Left lung (tissue), 10 donors: Measurements from ENCODE around the gene ACE. TPM values are rescaled to one million over a fixed set of nuclear protein-coding genes. Genes with fewer than 3 reads are reported as not detected.

Source experiments
- ATAC-seq: fragments of 200-7000 bp; cut with Tn5 transposase; one replicate; pipeline ENCODE4 v1.9.1; 2020; ENCODE audit warnings: moderate library complexity
- DNase-seq, 4 donors: peaks; one replicate each; pipeline ENCODE4 v3.0.0-alpha.2; 2013 to 2020
- H3K27ac ChIP-seq, 2 donors: fragments of 200-600 bp; sonication (generic) in 1 of 2; one replicate each; pipeline versions ENCODE4 v1.5.0 to v1.8.0; 2020 to 2021
- H3K27me3 ChIP-seq, 2 donors: fragments of 200-600 bp; sonication (generic) in 1 of 2; one replicate each; pipeline versions ENCODE4 v1.5.0 to v1.8.0; 2020 to 2021
- H3K36me3 ChIP-seq, 2 donors: fragments of 200-600 bp; sonication (generic) in 1 of 2; one replicate each; pipeline versions ENCODE4 v1.5.0 to v1.8.0; 2020 to 2021
- H3K4me1 ChIP-seq, 2 donors: fragments of 200-600 bp; one replicate each; pipeline ENCODE4 v1.8.0; 2021
- H3K4me3 ChIP-seq, 2 donors: fragments of 200-600 bp; sonication (generic) in 1 of 2; one replicate each; pipeline versions ENCODE4 v1.5.0 to v1.8.0; 2020 to 2021; ENCODE audit warnings: mild to moderate bottlenecking in 1 of 2
- H3K9me3 ChIP-seq, 2 donors: fragments of 200-600 bp; sonication (generic) in 1 of 2; one replicate each; pipeline versions ENCODE4 v1.5.0 to v1.8.0; 2020 to 2021
- intact Hi-C, 2 donors: fragments of 100-400 bp; cut with DNase I; formaldehyde crosslinking; loops; one replicate each; pipeline versions ENCODE4 v1.11.2 to v1.14.2; 2022
- polyA plus RNA-seq, 6 donors: library from polyadenylated mRNA; unstranded; fragments of 120-200 nt; gene quantifications; one replicate each; pipeline ENCODE4 v1.2.1, GENCODE V29; 2013; ENCODE audit not compliant: insufficient read length in 6 of 6
- total RNA-seq, 2 donors: library from RNA; stranded (reverse); fragmentation: NEBNext Ultra II Directional; extraction: Animal tissue kit (Norgen Biotek cat#: 25700); gene quantifications; one replicate each; pipeline ENCODE4 v1.2.1, GENCODE V29; 2021
- TF ChIP-seq, protein P1 (sequence below), 2 donors: fragments of 200-600 bp; sonication (generic) in 1 of 2; IDR thresholded peaks; one replicate each; pipeline versions ENCODE4 v1.5.0 to v1.8.0; 2021; ENCODE audit warnings: antibody characterized with exemption in 2 of 2
- donor health status: DM: no; HTN: yes; CAD: no.
- donor health status: DM: no; HTN: no; CAD: no.

The ACE gene
- total and polyA plus RNA-seq, 8 donors: 39.9 to 72.0 (median 55.3) TPM

- H3K27me3 ChIP-seq: no peaks in the 10 kb centered on the region
- no peak for DNase-seq
- no peak overlapping the region for H3K4me3 ChIP-seq
- H3K36me3 ChIP-seq: no peaks in the 10 kb centered on the region
- no peaks in the 10 kb centered on the region for H3K4me1 ChIP-seq
- TF ChIP-seq, protein P1, sequence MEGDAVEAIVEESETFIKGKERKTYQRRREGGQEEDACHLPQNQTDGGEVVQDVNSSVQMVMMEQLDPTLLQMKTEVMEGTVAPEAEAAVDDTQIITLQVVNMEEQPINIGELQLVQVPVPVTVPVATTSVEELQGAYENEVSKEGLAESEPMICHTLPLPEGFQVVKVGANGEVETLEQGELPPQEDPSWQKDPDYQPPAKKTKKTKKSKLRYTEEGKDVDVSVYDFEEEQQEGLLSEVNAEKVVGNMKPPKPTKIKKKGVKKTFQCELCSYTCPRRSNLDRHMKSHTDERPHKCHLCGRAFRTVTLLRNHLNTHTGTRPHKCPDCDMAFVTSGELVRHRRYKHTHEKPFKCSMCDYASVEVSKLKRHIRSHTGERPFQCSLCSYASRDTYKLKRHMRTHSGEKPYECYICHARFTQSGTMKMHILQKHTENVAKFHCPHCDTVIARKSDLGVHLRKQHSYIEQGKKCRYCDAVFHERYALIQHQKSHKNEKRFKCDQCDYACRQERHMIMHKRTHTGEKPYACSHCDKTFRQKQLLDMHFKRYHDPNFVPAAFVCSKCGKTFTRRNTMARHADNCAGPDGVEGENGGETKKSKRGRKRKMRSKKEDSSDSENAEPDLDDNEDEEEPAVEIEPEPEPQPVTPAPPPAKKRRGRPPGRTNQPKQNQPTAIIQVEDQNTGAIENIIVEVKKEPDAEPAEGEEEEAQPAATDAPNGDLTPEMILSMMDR (IDR thresholded peaks at IDR 0.05): no peak
- H3K27ac ChIP-seq: no peak overlapping the region
- intact Hi-C loops: no loop called here
- H3K9me3 ChIP-seq: no peaks in the 10 kb centered on the region
- no peak for ATAC-seq
Observed at GRCh38 chr17:63506627-63507026, 29.8 kb downstream of the ACE start.

GRCh38 chr17:63511331-63511730, 34.5 kb downstream of the ACE start:
- TF ChIP-seq, protein P1 (IDR thresholded peaks at IDR 0.05): no peak
- no peaks in the 10 kb centered on the region for H3K4me1 ChIP-seq
- H3K27me3 ChIP-seq: peaks cover 0 to 6% of the 10 kb centered on the region in 2 donors
- no peaks in the 10 kb centered on the region for H3K36me3 ChIP-seq
- no peak overlapping the region for H3K4me3 ChIP-seq
- H3K9me3 ChIP-seq: no peaks in the 10 kb centered on the region
- DNase-seq: no peak
- no peak overlapping the region for H3K27ac ChIP-seq
- ATAC-seq: no peak
- intact Hi-C loops: no loop called here

DNA sequence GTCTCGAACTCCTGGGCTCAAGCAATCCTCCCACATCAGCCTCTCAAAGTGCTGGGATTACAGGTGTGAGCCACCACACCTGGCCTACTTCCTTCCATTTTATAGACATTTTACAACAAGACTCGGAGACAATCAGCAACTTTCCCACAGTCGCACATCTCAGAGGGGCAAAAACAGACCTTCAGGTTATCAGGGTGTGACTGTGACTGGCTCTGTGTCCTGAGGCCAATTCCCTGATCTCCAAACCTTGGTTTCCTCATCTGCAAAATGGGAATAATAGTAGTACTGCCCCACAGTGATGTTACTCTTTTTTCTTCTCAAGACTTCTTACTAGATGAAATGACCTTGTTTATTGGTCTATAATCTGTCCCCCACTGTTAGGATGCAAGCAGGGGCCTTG, 35.5 kb downstream of the ACE start:
- no peaks in the 10 kb centered on the region for H3K9me3 ChIP-seq
- no peak overlapping the region for H3K4me3 ChIP-seq
- TF ChIP-seq, protein P1 (IDR thresholded peaks at IDR 0.05): no peak
- H3K27me3 ChIP-seq: peaks cover 0 to 6% of the 10 kb centered on the region in 2 donors
- H3K27ac ChIP-seq: no peak overlapping the region
- ATAC-seq (no peak), DNase-seq (no peak)
- H3K4me1 ChIP-seq: no peaks in the 10 kb centered on the region
- intact Hi-C loops: no loop called here
- no peaks in the 10 kb centered on the region for H3K36me3 ChIP-seq

DNA sequence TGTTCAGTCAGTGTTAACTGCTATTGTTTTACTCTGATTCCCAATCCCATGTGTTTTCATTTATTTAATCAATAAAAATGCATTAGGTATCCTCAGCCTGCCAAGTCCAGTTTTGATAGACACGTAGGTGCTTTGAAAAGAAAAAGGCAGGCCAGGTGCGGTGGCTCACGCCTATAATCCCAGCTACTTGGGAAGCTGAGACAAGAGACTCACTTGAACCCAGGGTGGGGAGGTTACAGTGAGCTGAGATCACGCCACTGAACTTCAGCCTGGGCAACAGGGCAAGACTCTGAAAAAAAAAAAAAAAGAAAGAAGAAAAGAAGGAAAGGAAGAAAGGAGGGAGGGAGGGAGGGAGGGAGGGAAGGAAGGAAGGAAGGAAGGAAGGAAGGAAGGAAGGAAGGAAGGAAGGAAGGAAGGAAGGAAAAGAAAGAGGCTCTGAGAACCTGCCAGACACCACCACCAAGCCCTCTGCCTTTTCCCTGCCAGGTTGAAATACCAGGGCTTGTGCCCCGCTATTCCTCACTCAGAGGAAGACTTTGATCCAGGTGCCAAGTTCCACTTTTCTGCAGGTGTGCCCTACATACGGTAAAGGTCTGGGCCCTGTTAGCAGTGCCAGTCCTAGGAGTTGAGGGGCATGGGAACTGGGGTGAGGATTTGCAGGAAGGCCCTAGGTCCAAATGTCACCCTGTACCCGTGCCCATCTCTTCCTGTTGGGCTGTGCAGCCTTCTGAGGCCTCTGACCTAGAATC, 36.2 kb downstream of the ACE start:
- intact Hi-C loops: no loop called here
- no peaks in the 10 kb centered on the region for H3K4me1 ChIP-seq
- H3K36me3 ChIP-seq: no peaks in the 10 kb centered on the region
- no peaks in the 10 kb centered on the region for H3K9me3 ChIP-seq
- H3K27me3 ChIP-seq: peaks cover 0 to 6% of the 10 kb centered on the region in 2 donors
- no peak overlapping the region for H3K4me3 ChIP-seq
- ATAC-seq (no peak), DNase-seq (no peak)
- TF ChIP-seq, protein P1 (IDR thresholded peaks at IDR 0.05): no peak
- H3K27ac ChIP-seq: no peak overlapping the region

DNA sequence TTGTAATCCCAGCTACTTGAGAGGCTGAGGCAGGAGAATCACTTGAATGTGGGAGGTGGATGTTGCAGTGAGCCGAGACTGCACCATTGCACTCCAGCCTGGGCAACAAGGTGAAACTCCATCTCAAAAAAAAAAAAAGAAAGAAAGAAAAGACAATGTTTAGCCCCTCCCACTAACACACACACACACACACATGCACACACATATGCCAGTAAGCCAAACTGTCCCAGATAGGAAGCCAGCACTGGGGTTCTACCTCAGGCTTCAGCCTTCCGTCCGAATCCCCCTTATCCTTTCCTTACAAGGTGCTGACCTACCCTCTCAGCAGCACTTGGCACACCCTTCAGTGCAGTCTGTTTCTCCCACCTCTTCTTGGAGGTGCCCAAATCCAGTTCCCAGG, 37.6 kb downstream of the ACE start:
- H3K9me3 ChIP-seq: no peaks in the 10 kb centered on the region
- no peak overlapping the region for H3K4me3 ChIP-seq
- intact Hi-C loops: no loop called here
- ATAC-seq (no peak), DNase-seq (no peak)
- H3K36me3 ChIP-seq: no peaks in the 10 kb centered on the region
- H3K4me1 ChIP-seq: no peaks in the 10 kb centered on the region
- TF ChIP-seq, protein P1 (IDR thresholded peaks at IDR 0.05): no peak
- peaks cover 0 to 6% of the 10 kb centered on the region in 2 donors for H3K27me3 ChIP-seq
- no peak overlapping the region for H3K27ac ChIP-seq
